HG03060 (cell line): ENCODE data around the gene SLC15A1.
"Not testable (repeated sequence)": the region's sequence is repeated elsewhere in the genome, so short reads cannot be mapped to it uniquely, and the experiment has no call there.

ENCODE experiments used
- ATAC-seq: cut with Tn5 transposase; IDR thresholded peaks from one replicate; pipeline ENCODE4 v1.9.1; 2021; ENCODE audit warnings: low read depth, moderate number of reproducible peaks; ENCODE audit not compliant: unreplicated experiment

The SLC15A1 gene

DNA sequence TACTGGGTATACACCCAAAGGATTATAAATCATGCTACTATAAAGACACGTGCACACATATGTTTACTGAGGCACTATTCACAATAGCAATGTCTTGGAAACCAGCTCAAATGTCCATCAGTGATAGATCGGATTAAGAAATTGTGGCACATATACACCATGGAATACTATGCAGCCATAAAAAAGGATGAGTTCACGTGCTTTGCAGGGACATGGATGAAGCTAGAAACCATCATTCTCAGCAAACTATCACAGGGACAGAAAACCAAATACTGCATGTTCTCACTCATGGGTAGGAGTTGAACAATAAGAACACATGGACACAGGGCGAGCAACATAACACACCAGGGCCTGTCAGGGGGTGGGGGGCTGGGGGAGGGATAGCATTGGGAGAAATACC, 2.0 kb upstream of the SLC15A1 start:
- not testable (repeated sequence) for ATAC-seq

- ATAC-seq = no peak
These were observed 508 bp downstream of the SLC15A1 start for GRCh38 chr13:98751861-98752466.

GRCh38 chr13:98751367-98751782, 1.1 kb downstream of the SLC15A1 start:
- ATAC-seq = no peak

GRCh38 chr13:98749501-98749900, 3.0 kb downstream of the SLC15A1 start:
- ATAC-seq = no peak

DNA sequence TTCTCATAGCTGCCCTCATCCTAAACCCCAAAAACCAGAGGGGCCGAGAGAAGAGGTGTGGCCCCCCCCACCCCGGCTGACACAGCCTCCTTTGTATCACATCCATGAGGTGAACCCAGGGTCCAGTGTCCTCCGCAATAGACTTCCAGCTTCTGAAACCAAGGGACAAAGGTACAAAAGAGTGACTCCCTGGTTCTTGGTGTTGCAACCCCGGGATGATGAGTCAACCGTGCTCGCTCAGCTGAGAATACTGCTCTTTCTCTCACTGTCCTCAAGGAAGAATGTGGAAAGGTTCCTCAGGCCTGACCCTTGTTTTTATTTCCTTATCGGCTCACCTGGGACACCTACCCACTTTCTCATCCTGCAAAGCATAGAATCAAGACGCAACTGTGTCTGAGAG, 5.5 kb downstream of the SLC15A1 start:
- no peak for ATAC-seq

DNA sequence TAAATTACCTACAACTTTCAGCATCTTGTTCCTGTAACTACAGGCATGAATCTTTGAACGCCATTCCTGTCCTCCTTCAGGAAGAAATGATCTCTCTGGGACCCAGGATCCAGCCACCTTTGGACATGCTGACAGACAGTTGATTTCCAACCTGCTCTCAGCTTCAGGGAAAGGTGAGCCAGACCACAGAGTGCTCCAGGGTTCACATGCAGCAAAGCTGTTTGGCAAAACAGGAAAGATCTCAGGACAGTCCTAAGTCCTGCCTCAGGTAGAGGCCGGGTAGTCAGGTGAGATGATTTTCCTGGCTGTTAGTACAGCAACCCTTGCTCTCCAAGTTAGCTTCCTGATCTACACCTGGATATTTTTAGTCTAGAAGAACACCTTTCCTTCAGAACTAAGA, 9.1 kb downstream of the SLC15A1 start:
- no peak for ATAC-seq

DNA sequence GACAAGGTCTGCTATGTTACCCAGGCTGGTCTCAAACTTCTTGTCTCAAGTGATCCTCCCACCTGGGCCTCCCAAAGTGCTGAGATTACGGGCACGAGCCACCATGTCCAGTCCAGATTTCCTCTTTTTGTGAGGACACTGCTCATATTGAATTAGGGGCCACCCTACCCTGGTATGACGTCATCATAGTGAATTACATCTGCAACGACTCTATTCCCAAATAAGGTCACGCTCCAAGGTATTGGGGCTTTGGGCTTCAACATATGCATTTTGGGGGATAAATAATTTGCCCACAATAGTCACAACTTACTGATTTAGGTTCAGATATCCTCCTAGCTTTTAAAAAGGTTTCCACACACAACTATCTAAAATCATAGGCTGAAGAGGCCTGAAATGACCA, 9.5 kb downstream of the SLC15A1 start:
- ATAC-seq = no peak

DNA sequence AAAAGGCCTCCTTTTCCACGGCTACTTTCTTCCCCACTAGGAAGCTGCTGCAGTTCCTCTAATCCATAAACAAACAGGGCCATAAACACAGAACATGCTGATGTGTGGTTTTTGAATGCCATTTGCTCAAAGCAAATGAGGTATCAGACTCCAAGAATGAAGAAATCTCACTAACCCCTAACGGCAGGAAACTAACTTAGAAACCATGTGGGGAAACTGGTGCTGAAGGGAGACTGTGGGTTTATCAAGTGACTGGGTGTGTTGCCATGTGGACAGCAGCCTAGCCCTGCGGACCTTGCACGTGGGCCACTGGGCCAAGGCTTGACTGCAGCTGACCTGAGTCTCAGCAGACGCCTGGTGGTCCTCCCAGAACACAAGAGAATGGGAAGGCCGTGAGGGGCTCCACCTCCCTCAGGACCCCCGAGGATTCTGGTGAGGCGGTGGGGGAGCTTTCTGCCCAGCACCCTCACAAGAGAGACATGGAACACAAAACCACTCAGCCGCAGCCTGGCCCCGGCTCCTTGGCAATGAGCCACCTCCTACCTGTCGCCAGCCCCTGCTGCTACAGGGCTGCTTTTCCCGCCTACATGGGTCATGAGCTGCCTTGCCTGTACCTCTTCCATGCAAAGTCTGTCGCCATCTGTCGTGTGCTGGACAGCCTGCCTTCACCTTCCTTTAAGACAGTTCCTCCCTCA, 10.6 kb downstream of the SLC15A1 start:
- ATAC-seq = no peak

DNA sequence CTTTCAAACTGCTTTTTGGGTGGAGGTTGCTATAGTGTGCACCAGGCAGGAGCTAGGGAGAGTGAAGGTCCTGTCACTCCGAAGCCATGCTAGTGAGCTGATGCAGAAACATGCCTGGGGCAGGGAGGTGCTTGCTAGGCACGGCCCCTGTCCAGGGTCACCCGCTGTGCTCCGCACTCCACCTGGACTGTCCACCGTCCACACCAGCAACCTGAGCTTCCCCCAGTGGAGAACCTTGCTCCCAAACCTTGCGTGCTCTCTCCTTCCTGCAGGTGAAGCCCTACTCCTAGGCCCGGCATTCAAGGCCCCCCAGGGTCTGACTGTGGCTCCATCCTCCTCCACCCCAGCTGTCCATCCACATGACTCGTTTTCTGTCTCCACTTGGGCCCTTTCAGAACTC, 12.3 kb downstream of the SLC15A1 start:
- no peak for ATAC-seq

GRCh38 chr13:98738993-98739392, 13.5 kb downstream of the SLC15A1 start:
- no peak for ATAC-seq

DNA sequence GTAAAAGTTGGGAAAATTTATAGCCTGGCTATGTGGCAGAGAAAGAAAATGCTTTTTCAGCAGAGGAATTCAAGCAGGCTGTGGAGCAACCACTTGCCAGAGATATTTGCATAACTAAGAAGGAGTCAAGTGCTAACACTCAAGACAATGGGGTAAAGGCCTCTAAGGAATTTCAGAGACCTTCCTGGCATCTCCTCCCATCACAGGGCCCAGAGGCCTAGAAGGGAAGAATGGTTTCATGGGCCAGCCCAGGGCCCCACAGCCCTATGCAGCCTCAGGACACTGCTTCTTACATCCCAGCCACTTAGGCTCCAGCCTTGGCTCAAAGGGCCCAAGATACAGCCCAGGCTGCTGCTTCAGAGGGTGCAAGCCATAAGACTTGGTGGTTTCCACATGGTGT, 14.3 kb downstream of the SLC15A1 start:
- ATAC-seq = no peak

DNA sequence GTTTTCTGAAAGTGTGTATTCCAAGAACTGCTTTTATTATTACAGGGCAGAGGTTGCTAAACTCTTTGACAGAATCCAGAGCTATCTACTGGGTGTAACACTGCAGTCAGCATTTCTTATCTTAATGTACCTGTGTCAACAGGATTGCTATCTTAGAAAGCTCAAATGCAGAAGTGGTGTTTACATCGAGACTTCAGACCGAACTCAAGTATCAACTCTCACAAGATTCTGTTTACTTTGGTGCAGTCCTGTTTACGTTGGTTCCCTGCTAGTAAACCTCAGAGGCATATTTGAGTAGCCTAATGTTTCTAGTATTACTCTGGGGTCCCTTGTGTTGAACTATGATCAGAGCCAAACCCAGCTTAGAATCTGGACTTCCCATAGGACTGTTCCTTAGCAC, 20.5 kb downstream of the SLC15A1 start:
- ATAC-seq = no peak

DNA sequence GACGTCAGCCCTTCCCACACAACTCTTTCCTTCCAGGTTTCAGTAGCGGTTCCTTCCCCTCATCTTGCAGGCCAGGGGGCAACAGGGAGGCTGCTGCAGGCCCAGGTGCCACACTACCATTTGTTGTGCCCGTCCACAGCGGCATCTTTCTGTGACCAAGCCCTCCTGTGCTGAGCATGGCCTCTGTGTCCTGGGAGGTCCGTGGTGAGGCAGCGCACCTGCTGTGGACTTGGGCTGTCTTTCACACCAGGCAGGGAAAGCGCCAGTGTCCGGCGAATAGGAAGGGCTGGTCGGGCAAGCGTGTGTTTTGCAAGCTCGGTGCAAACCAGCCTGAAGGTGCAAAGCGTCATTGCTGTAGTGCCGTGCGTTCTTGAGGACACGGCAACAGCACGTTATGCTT, 21.4 kb downstream of the SLC15A1 start:
- ATAC-seq = no peak

GRCh38 chr13:98730441-98730840, 22.0 kb downstream of the SLC15A1 start:
- no peak for ATAC-seq

DNA sequence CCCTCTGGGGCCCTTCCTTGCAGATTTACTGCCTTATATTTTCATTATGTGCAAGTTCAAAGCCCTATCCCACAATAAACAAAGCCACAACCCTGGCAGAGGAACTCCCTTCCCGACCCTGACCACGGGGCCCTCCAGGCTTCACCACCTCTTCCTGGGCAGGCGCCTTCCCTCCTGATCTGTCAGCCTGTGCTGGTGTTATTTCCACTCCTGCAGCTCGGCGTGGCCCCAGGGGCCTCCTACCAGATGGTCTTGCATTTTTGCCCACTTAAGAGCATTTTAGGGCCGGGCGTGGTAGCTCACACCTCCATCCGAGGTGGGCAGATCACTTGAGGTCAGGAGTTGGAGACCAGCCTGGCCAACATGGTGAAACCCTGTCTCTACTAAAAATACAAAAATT, 22.8 kb downstream of the SLC15A1 start:
- ATAC-seq = no peak

DNA sequence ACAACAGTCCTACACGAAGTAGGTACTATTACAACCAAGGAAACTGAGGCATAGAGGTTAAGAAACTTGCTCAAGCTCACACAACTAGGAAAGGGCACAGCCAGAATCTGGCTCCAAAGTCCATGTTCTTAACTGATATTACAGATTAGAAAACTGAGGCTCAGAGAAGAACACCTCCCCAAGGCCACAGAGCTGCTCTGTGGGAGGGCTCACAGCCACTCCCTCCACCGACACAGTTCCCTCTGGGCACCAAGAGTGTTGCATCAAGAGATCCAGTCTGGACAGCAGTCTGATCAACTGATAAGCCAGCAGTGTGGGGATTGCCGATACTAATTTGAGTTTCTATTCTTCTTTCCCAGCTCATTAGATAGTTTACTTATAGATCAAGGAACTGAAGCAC, 29.5 kb downstream of the SLC15A1 start:
- ATAC-seq = no peak

DNA sequence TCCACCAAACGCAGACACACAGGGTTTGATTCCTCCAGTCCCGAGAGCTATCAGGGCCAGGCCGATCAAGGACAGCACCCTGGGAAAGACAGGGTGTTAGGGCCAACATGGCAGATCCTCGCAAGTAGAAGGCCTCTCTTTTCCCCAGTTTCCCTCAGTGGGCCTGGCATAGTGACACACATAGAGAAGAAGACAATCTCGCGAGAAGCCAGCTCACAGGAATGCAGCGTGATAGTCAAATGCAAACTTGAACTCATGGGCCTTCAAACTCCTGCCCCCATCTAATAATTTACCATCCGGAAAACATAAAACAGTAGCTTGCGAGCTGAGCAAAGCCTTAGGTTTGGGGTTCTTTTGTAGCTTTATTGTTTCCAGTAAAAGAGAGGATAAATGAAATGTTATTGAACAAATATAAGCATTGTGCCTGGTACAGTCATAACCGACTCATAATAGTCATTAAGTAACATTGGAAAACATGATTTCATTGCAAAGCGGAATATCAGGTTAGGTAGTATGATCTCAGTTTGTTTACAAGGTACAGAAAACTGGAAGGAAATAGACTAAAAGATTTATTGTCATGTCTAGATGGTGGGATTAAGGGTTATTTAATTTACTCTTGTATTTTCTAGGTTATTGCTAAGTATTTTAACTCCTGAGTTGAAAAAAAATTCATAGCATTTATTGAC, 30.5 kb downstream of the SLC15A1 start:
- no peak for ATAC-seq

- no peak for ATAC-seq
These were observed 32.8 kb downstream of the SLC15A1 start for GRCh38 chr13:98719527-98720250.

- no peak for ATAC-seq
These were observed 34.6 kb downstream of the SLC15A1 start for GRCh38 chr13:98717891-98718290.

GRCh38 chr13:98717256-98717655, 35.2 kb downstream of the SLC15A1 start:
- no peak for ATAC-seq

GRCh38 chr13:98710521-98710920, 42.0 kb downstream of the SLC15A1 start:
- ATAC-seq = no peak
